Bronchial epithelial cell (primary cell): Measurements from ENCODE around the gene CSMD2. TPM values are rescaled to one million over a fixed set of nuclear protein-coding genes. Genes with fewer than 3 reads are reported as not detected.
A peak's percentile ranks its signal among the peaks of the same experiment; 100 is the strongest.

Experiments used
- DNase-seq: peaks from one replicate; pipeline ENCODE4 v3.0.0-alpha.2; 2010; ENCODE audit warnings: low read depth
- FAIRE-seq: peaks from 2 replicates; lab custom pipeline; 2011; peaks lifted over from hg19 to GRCh38; lab: Jason Lieb, UNC
- H3K27me3 ChIP-seq: 2 replicates; pipeline ENCODE4 v1.5.1; 2011; ENCODE audit warnings: low read length; ENCODE audit not compliant: control insufficient read depth, insufficient read depth
- H3K36me3 ChIP-seq: 2 replicates; pipeline ENCODE4 v1.5.1; 2011; ENCODE audit warnings: low read length; ENCODE audit not compliant: control insufficient read depth, insufficient read depth
- H3K4me3 ChIP-seq: 2 replicates; pipeline ENCODE4 v1.5.1; 2011; ENCODE audit warnings: mild to moderate bottlenecking, low read depth, low read length, control low read depth
- CTCF ChIP-seq: IDR thresholded peaks from 2 replicates; pipeline ENCODE4 v1.5.1; 2011; ENCODE audit warnings: mild to moderate bottlenecking, moderate library complexity, low read length, control low read depth, inconsistent platforms; ENCODE audit not compliant: insufficient read depth, severe bottlenecking
- total RNA-seq: library from RNA; depleted of rRNA; stranded (reverse); fragments of >200 nt; gene quantifications from 2 replicates; pipeline ENCODE4 v1.2.1, GENCODE V29; 2014

CSMD2 gene
- total RNA-seq, 1 donor from 2014 or later, result not detected

GRCh38 chr1:33667386-33668282 is 497.4 kb downstream of the CSMD2 start:
- DNase-seq, result no peak
- no peak for FAIRE-seq
- TF ChIP-seq CTCF, result no peak
- H3K27me3 ChIP-seq, result no peaks in the 10 kb centered on the region
- no peaks in the 10 kb centered on the region for H3K36me3 ChIP-seq
- no peak overlapping the region for H3K4me3 ChIP-seq

GRCh38 chr1:33666616-33667015 is 498.4 kb downstream of the CSMD2 start:
- Histone ChIP-seq H3K27me3 (no peaks in the 10 kb centered on the region), H3K4me3 (no peak overlapping the region), H3K36me3 (no peaks in the 10 kb centered on the region)
- TF ChIP-seq CTCF, result no peak
- DNase-seq, result no peak
- FAIRE-seq, result no peak

GRCh38 chr1:33661811-33662454 is 503.1 kb downstream of the CSMD2 start:
- DNase-seq (no peak), FAIRE-seq (no peak)
- no peak for TF ChIP-seq CTCF
- Histone ChIP-seq H3K36me3 (no peaks in the 10 kb centered on the region), H3K27me3 (no peaks in the 10 kb centered on the region), H3K4me3 (no peak overlapping the region)

GRCh38 chr1:33660956-33661355 is 504.1 kb downstream of the CSMD2 start:
- Histone ChIP-seq H3K36me3 (no peaks in the 10 kb centered on the region), H3K4me3 (no peak overlapping the region), H3K27me3 (no peaks in the 10 kb centered on the region)
- no peak for FAIRE-seq
- TF ChIP-seq CTCF, result no peak
- DNase-seq, result no peak

GRCh38 chr1:33660244-33660643 is 504.8 kb downstream of the CSMD2 start:
- H3K27me3 ChIP-seq, result no peaks in the 10 kb centered on the region
- DNase-seq (peak; percentile 6), FAIRE-seq (no peak)
- no peaks in the 10 kb centered on the region for H3K36me3 ChIP-seq
- no peak for TF ChIP-seq CTCF
- H3K4me3 ChIP-seq, result no peak overlapping the region
